GM12878 (cell line): ENCODE results near the gene ACAD11. TPM values are rescaled to one million over a fixed set of nuclear protein-coding genes. Genes with fewer than 3 reads are reported as not detected.

Experiments
- ATAC-seq: fragments of 200-7000 bp; cut with Tn5 transposase; 3 replicates; pipeline ENCODE4 v1.9.1; 2020; ENCODE audit warnings: mild to moderate bottlenecking, moderate library complexity
- BruUV-seq: library from RNA; stranded (reverse); fragments of 400-500 nt; replicated peaks from 2 replicates; lab custom pipeline; 2021; lab: Mats Ljungman, UMichigan
- CTCF ChIA-PET: fragments of 300-600 bp; sonication (Branson Sonifier 250); formaldehyde crosslinking; extraction: SDS; loops from one replicate; lab custom pipeline; 2021; ENCODE audit warnings: inconsistent platforms; lab: Yijun Ruan, JAX
- POLR2A ChIA-PET: fragments of 350-600 bp; formaldehyde crosslinking; extraction: SDS; loops from one replicate; lab custom pipeline; 2021; ENCODE audit warnings: inconsistent platforms; lab: Charles Lee
- RAD21 ChIA-PET: fragments of 300-600 bp; sonication (Branson Sonifier 250); formaldehyde crosslinking; loops from one replicate; lab custom pipeline; 2023; ENCODE audit warnings: antibody characterized with exemption; ENCODE audit not compliant: unreplicated experiment; lab: Charles Lee
- SMC1A ChIA-PET: fragments of 300-600 bp; sonication (Branson Sonifier 250); formaldehyde crosslinking; loops from one replicate; lab custom pipeline; 2023; ENCODE audit not compliant: unreplicated experiment, uncharacterized antibody; lab: Charles Lee
- DNase-seq: peaks from one replicate; pipeline ENCODE4 v3.0.0-alpha.2; 2011; ENCODE audit warnings: low read depth, low spot score
- FAIRE-seq: peaks from 3 replicates; lab custom pipeline; 2011; peaks lifted over from hg19 to GRCh38; lab: Jason Lieb, UNC
- H2AFZ ChIP-seq: 2 replicates; pipeline ENCODE4 v1.6.0; 2011; ENCODE audit warnings: low read depth, low read length, control low read depth; ENCODE audit not compliant: control insufficient read depth
- H3K27ac ChIP-seq: 2 replicates; pipeline ENCODE4 v1.5.1; 2011; ENCODE audit warnings: control low read depth; ENCODE audit not compliant: control insufficient read depth, insufficient read depth
- H3K27me3 ChIP-seq, 2 experiments: replicated peaks in 1 of 2; 2 replicates each; pipeline versions ENCODE4 v1.6.0 to v1.6.1; 2011; ENCODE audit warnings: low read length in 1 of 2; ENCODE audit not compliant: control insufficient read depth in 2 of 2, insufficient read depth in 2 of 2
- H3K36me3 ChIP-seq, 2 experiments: 2 replicates each; pipeline ENCODE4 v1.5.1; 2011; ENCODE audit warnings: low read length in 1 of 2; ENCODE audit not compliant: control insufficient read depth in 2 of 2, insufficient read depth in 2 of 2
- H3K4me1 ChIP-seq: 2 replicates; pipeline ENCODE4 v1.6.1; 2011; ENCODE audit warnings: mild to moderate bottlenecking, low read length, moderate library complexity, mixed read lengths; ENCODE audit not compliant: control insufficient read depth, insufficient read depth
- H3K4me2 ChIP-seq: 2 replicates; pipeline ENCODE4 v1.6.0; 2011; ENCODE audit warnings: control low read depth; ENCODE audit not compliant: control insufficient read depth, insufficient read depth
- H3K4me3 ChIP-seq: fragments of 200-600 bp; sonication (generic); 2 replicates; pipeline ENCODE4 v1.5.1; 2016
- H3K79me2 ChIP-seq: 2 replicates; pipeline ENCODE4 v1.6.0; 2011; ENCODE audit warnings: low read length; ENCODE audit not compliant: control insufficient read depth, insufficient read depth
- H3K9ac ChIP-seq: 2 replicates; pipeline ENCODE4 v1.8.0; 2011; ENCODE audit warnings: low read length, control low read depth, mixed read lengths; ENCODE audit not compliant: control insufficient read depth, insufficient read depth
- H3K9me3 ChIP-seq: replicated peaks from 3 replicates; pipeline ENCODE4 v1.5.1; 2011; ENCODE audit warnings: mild to moderate bottlenecking, low read length; ENCODE audit not compliant: control insufficient read depth, insufficient read depth
- H4K20me1 ChIP-seq: 2 replicates; pipeline ENCODE4 v1.6.0; 2011; ENCODE audit not compliant: control insufficient read depth, insufficient read depth
- CBFB ChIP-seq: IDR thresholded peaks from 2 replicates; pipeline ENCODE4 v1.6.1; 2016; ENCODE audit warnings: antibody characterized with exemption, low read depth
- CREB1 ChIP-seq: IDR thresholded peaks from 2 replicates; pipeline ENCODE4 v1.6.1; 2012; ENCODE audit warnings: low read depth, mild to moderate bottlenecking, inconsistent platforms
- FOXM1 ChIP-seq: IDR thresholded peaks from 2 replicates; pipeline ENCODE4 v1.6.1; 2012; ENCODE audit warnings: low read depth, mild to moderate bottlenecking, inconsistent platforms, low read length, moderate library complexity
- GATAD2B ChIP-seq: fragments of 450-650 bp; conservative IDR thresholded peaks from 2 replicates; pipeline ENCODE4 v1.6.1; 2017; ENCODE audit warnings: low read depth, mild to moderate bottlenecking, moderate library complexity
- IRF4 ChIP-seq: IDR thresholded peaks from 2 replicates; pipeline ENCODE4 v1.6.1; 2011; ENCODE audit warnings: low read depth, low read length
- NFIC ChIP-seq: IDR thresholded peaks from 2 replicates; pipeline ENCODE4 v1.6.1; 2012; ENCODE audit warnings: low read depth, mild to moderate bottlenecking, inconsistent platforms, low read length, moderate library complexity
- NRF1 ChIP-seq: conservative IDR thresholded peaks from 2 replicates; pipeline ENCODE4 v1.6.1; 2011; ENCODE audit warnings: mild to moderate bottlenecking, low read depth, low read length, improper control_type of control experiment
- POLR2A ChIP-seq: IDR thresholded peaks from 2 replicates; pipeline ENCODE4 v1.6.1; 2011; ENCODE audit warnings: low read depth, mild to moderate bottlenecking, low read length
- SMARCA5 ChIP-seq: fragments of 450-650 bp; IDR thresholded peaks from 2 replicates; pipeline ENCODE4 v1.6.1; 2017; ENCODE audit warnings: mild to moderate bottlenecking
- STAT1 ChIP-seq: fragments of 450-650 bp; conservative IDR thresholded peaks from 2 replicates; pipeline ENCODE4 v1.6.1; 2014; ENCODE audit warnings: antibody characterized with exemption, mild to moderate bottlenecking
- ZNF207 ChIP-seq: fragments of 450-650 bp; IDR thresholded peaks from 2 replicates; pipeline ENCODE4 v1.6.1; 2014; ENCODE audit warnings: antibody characterized with exemption, mild to moderate bottlenecking, borderline replicate concordance
- WGBS: methylation state at CpG from one replicate; pipeline ENCODE4 v1.1.6; 2016; ENCODE audit warnings: low lambda C conversion rate; ENCODE audit not compliant: insufficient replicate concordance, insufficient coverage; ENCODE audit errors: missing lambda C conversion rate; 5-methylcytosine and 5-hydroxymethylcytosine counted together
- in situ Hi-C: fragments of 300-500 bp; cut with MboI; formaldehyde crosslinking; loops from 9 replicates; pipeline ENCODE4 v1.14.3; 2018; ENCODE audit warnings: mixed read lengths
- intact Hi-C: fragments of 100-400 bp; cut with micrococcal nuclease; formaldehyde crosslinking; loops from one replicate; pipeline ENCODE4 v1.14.2; 2022; ENCODE audit not compliant: unreplicated experiment
- polyA plus RNA-seq, 11 experiments: library from polyadenylated mRNA; depleted of rRNA in 4 of 11; unstranded in 6 of 11; stranded (reverse) in 5 of 11; fragments of >200 nt; fragmentation: Nextera tagmentation in 4 of 11; fragmentation: Illumina TruSeq in 1 of 11; extraction: Ambion mirVana in 4 of 11; extraction: Trizol in 1 of 11; gene quantifications; 1 replicate in 1 of 11; 2 replicates in 10 of 11; pipeline versions ENCODE4 v1.2.1 to v1.2.3, GENCODE V29; 2011 to 2016; ENCODE audit warnings: inconsistent platforms in 2 of 11, missing spikeins in 2 of 11, low read depth in 1 of 11
- total RNA-seq, 4 experiments: library from RNA; depleted of rRNA in 3 of 4; stranded (reverse); fragments of >200 nt in 3 of 4; fragmentation: Illumina TruSeq in 1 of 4; extraction: Trizol in 1 of 4; gene quantifications; 2 replicates each; pipeline versions ENCODE4 v1.2.1 to v1.2.3, GENCODE V29; 2013 to 2021
- TF ChIP-seq, protein P1 (sequence below): IDR thresholded peaks from 2 replicates; pipeline ENCODE4 v1.6.1; 2012; ENCODE audit warnings: low read depth, low read length, improper control_type of control experiment
- TF ChIP-seq, protein P2 (sequence below): IDR thresholded peaks from 2 replicates; pipeline ENCODE4 v1.6.1; 2012; ENCODE audit warnings: mild to moderate bottlenecking, low read depth, low read length

The ACAD11 gene
- total and polyA plus RNA-seq, 10 of the 15 experiments (the other 5 are each of a cell fraction or from before 2014, with no cell fraction given) = 2.4 to 15.9 (median 10.4) TPM

- TF ChIP-seq CBFB = no peak
- no peak for TF ChIP-seq GATAD2B
- TF ChIP-seq ZNF207 = no peak
- TF ChIP-seq NFIC = no peak
- no peak for TF ChIP-seq FOXM1
- TF ChIP-seq SMARCA5 = no peak
Measured at GRCh38 chr3:132662212-132662611, 2.6 kb upstream of the ACAD11 start (continued).

DNA sequence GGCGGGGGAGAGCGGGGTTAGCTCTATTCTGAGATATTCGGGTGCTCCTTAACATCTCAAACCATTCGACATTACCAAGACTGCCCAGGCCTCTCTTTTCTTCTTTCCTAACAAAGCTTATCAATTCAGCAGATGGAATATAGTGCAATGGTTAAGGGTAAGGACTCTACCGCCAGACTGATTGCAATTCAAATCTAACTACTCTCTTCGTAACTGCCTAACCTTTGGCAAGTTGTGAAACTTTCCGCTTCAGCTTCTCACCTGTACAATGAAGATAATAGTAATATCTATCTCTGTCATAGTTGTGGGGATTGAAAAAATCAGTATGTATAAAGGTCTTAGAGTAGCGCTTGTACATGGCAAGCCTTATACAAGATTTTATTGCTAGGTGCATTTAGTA, 1.5 kb upstream of the ACAD11 start:
- DNase-seq = no peak
- TF ChIP-seq NRF1 (no peak), STAT1 (no peak), POLR2A (no peak), IRF4 (no peak), CREB1 (no peak)
- TF ChIP-seq, protein P1, sequence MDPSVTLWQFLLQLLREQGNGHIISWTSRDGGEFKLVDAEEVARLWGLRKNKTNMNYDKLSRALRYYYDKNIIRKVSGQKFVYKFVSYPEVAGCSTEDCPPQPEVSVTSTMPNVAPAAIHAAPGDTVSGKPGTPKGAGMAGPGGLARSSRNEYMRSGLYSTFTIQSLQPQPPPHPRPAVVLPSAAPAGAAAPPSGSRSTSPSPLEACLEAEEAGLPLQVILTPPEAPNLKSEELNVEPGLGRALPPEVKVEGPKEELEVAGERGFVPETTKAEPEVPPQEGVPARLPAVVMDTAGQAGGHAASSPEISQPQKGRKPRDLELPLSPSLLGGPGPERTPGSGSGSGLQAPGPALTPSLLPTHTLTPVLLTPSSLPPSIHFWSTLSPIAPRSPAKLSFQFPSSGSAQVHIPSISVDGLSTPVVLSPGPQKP = no peak
- TF ChIP-seq, protein P2, sequence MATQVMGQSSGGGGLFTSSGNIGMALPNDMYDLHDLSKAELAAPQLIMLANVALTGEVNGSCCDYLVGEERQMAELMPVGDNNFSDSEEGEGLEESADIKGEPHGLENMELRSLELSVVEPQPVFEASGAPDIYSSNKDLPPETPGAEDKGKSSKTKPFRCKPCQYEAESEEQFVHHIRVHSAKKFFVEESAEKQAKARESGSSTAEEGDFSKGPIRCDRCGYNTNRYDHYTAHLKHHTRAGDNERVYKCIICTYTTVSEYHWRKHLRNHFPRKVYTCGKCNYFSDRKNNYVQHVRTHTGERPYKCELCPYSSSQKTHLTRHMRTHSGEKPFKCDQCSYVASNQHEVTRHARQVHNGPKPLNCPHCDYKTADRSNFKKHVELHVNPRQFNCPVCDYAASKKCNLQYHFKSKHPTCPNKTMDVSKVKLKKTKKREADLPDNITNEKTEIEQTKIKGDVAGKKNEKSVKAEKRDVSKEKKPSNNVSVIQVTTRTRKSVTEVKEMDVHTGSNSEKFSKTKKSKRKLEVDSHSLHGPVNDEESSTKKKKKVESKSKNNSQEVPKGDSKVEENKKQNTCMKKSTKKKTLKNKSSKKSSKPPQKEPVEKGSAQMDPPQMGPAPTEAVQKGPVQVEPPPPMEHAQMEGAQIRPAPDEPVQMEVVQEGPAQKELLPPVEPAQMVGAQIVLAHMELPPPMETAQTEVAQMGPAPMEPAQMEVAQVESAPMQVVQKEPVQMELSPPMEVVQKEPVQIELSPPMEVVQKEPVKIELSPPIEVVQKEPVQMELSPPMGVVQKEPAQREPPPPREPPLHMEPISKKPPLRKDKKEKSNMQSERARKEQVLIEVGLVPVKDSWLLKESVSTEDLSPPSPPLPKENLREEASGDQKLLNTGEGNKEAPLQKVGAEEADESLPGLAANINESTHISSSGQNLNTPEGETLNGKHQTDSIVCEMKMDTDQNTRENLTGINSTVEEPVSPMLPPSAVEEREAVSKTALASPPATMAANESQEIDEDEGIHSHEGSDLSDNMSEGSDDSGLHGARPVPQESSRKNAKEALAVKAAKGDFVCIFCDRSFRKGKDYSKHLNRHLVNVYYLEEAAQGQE = no peak
- TF ChIP-seq, all 136 proteins: peak for 0
- ChIA-PET SMC1A (interaction anchor here (0.9 to 2.3 kb wide), 3 partner anchors 12 to 62 kb away, joined by 3 to 8 read pairs (median 4); no protein-coding TSS in a partner anchor), POLR2A (interaction anchor here (1.5 kb wide), 1 partner anchor 244 kb away, joined by 5 read pairs; the partner anchor contains the start of gene DNAJC13), CTCF (interaction anchor here (0.7 to 4.0 kb wide), 6 partner anchors 11 to 125 kb away, joined by 3 to 27 read pairs (median 3); no protein-coding TSS in a partner anchor), RAD21 (interaction anchor here (0.8 to 1.1 kb wide), 2 partner anchors 65 to 125 kb away, joined by 3 to 5 read pairs; no protein-coding TSS in a partner anchor)
- Histone ChIP-seq H3K4me3 (peak overlapping the region; percentile 99), H3K27me3 (no peaks in the 10 kb centered on the region), H3K9ac (peak overlapping the region; percentile 90), H3K4me1 (no peaks in the 10 kb centered on the region), H3K27ac (peak overlapping the region; percentile 89; the same call in 1 of the 2 replicates), H4K20me1 (no peaks in the 10 kb centered on the region), H3K4me2 (peak overlapping the region; percentile 88), H3K79me2 (peaks cover 55% of the 10 kb centered on the region), H3K9me3 (no peaks in the 10 kb centered on the region), H2AFZ (peak overlapping the region; percentile 84), H3K36me3 (no peaks in the 10 kb centered on the region; a peak in 1 of 4 replicates)
- intact Hi-C loops (no loop called here), in situ Hi-C loops (no loop called here)
- no TSS peak for BruUV-seq
- ATAC-seq = no peak
- no peak for FAIRE-seq
- 37% methylated on average over 8 of the region's 8 CpGs for WGBS
